Muscle layer of duodenum (tissue), 2 donors: ENCODE data around the gene TACSTD2.
"Not testable (repeated sequence)": the region's sequence is repeated elsewhere in the genome, so short reads cannot be mapped to it uniquely, and the experiment has no call there.

ENCODE experiments used
- H3K27ac ChIP-seq: one replicate; pipeline ENCODE4 v1.7.0; 2013; ENCODE audit warnings: mild to moderate bottlenecking, low read length
- H3K27me3 ChIP-seq: one replicate; pipeline ENCODE4 v1.7.0; 2013; ENCODE audit warnings: low read depth, mild to moderate bottlenecking, control low read depth, low read length
- H3K36me3 ChIP-seq, 2 donors: one replicate each; pipeline ENCODE4 v1.7.0; 2013; ENCODE audit warnings: low read length in 2 of 2, control low read depth in 1 of 2, mild to moderate bottlenecking in 1 of 2; ENCODE audit not compliant: insufficient read depth in 2 of 2, control insufficient read depth in 1 of 2
- H3K4me1 ChIP-seq, 2 donors: one replicate each; pipeline ENCODE4 v1.7.0; 2013; ENCODE audit warnings: low read length in 2 of 2, mild to moderate bottlenecking in 2 of 2, control low read depth in 1 of 2, moderate library complexity in 1 of 2; ENCODE audit not compliant: insufficient read depth in 2 of 2, control insufficient read depth in 1 of 2
- H3K4me3 ChIP-seq, 2 donors: one replicate each; pipeline ENCODE4 v1.7.0; 2013; ENCODE audit warnings: low read length in 2 of 2, low read depth in 1 of 2, mild to moderate bottlenecking in 1 of 2
- H3K9me3 ChIP-seq, 2 donors: one replicate each; pipeline ENCODE4 v1.7.0; 2013; ENCODE audit warnings: low read length in 2 of 2, control low read depth in 1 of 2, mild to moderate bottlenecking in 1 of 2; ENCODE audit not compliant: control insufficient read depth in 1 of 2
- donor health status: healthy.

TACSTD2 gene

GRCh38 chr1:58574816-58575215, 2.2 kb downstream of the TACSTD2 start:
- Histone ChIP-seq H3K9me3 (no peaks in the 10 kb centered on the region), H3K36me3 (no peaks in the 10 kb centered on the region), H3K27ac (no peak overlapping the region), H3K4me1 (peaks cover 0 to 13% of the 10 kb centered on the region in 2 donors), H3K4me3 (no peak overlapping the region), H3K27me3 (peaks cover 11% of the 10 kb centered on the region)

DNA sequence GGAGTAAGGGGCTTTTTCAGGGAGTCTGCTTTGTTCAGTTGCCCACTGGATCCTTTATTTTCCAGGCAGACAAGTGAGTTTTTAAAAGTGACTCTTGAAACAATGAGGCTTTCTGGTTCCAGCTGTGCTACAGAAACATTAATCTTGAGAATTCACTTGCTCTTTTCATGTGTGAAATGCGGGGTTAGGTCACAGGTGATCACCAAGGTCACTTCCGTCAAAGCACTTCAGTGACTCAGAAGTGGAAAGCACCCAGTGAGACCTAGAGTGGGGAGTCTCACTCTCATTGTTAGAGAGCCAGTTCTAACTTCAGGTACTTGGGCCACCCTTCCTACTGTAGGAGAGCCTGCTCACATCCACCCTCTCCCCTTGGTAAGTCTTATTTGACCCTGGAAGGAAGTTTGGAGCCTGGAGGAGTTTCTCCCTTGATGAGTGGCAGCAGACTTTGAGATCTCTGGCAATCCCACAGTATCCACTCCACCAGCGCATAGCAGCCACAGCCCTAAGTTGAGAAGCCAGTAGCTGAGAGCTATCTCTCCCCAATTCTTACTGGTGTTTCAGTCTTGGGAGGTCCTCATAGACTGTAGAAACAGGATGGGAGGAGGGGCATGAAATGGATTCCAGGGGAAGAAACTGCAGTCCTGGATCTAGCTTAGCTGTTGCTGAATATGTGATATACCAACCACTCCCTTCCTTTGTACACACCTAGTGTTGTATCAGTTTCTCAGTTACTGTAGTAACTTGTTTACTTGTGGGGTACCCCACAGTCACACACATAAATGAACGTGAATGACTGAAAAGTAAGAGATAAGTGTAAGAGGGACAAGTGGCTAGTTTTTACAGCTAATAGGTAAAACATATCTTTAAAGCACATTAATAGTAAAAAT, 3.1 kb downstream of the TACSTD2 start:
- no peak overlapping the region for H3K27ac ChIP-seq
- no peaks in the 10 kb centered on the region for H3K9me3 ChIP-seq
- H3K4me3 ChIP-seq = no peak overlapping the region
- H3K4me1 ChIP-seq = peaks cover 0 to 13% of the 10 kb centered on the region in 2 donors
- no peaks in the 10 kb centered on the region for H3K36me3 ChIP-seq
- peaks cover 11% of the 10 kb centered on the region for H3K27me3 ChIP-seq

GRCh38 chr1:58573138-58573537, 3.9 kb downstream of the TACSTD2 start:
- no peak overlapping the region for H3K4me3 ChIP-seq
- peaks cover 0 to 13% of the 10 kb centered on the region in 2 donors for H3K4me1 ChIP-seq
- H3K27me3 ChIP-seq = peaks cover 11% of the 10 kb centered on the region
- no peak overlapping the region for H3K27ac ChIP-seq
- H3K9me3 ChIP-seq = no peaks in the 10 kb centered on the region
- no peaks in the 10 kb centered on the region for H3K36me3 ChIP-seq

DNA sequence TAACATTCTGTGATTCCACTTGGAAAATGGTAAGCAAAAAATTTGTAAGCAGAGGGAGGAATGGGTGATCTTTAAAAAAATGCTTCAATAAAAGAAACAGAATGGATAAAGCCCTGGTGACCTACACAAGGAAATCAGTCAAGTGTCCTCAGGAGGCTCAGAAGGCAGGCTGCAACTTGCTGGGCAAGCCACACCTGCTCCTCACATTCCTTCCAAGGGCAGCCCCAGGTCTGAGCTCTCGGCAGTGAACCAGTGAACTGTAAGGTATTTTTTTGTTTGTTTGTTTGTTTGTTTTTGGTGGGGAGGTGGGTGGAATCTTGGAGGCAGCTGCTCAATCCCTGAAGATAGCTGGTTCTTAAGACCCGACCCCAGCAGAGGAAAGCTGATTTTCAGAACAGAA, 4.4 kb downstream of the TACSTD2 start:
- Histone ChIP-seq H3K36me3 (no peaks in the 10 kb centered on the region), H3K27me3 (peaks cover 11% of the 10 kb centered on the region), H3K4me1 (peaks cover 0 to 13% of the 10 kb centered on the region in 2 donors), H3K4me3 (no peak overlapping the region), H3K9me3 (no peaks in the 10 kb centered on the region), H3K27ac (no peak overlapping the region)

- no peaks in the 10 kb centered on the region for H3K36me3 ChIP-seq
- H3K9me3 ChIP-seq = no peaks in the 10 kb centered on the region
- H3K4me3 ChIP-seq = no peak overlapping the region
- H3K27ac ChIP-seq = no peak overlapping the region
- H3K4me1 ChIP-seq = peaks cover 0 to 6% of the 10 kb centered on the region in 2 donors
- peaks cover 7% of the 10 kb centered on the region for H3K27me3 ChIP-seq
These were observed 5.4 kb downstream of the TACSTD2 start for GRCh38 chr1:58571616-58572015.

- H3K27ac ChIP-seq = no peak overlapping the region
- H3K36me3 ChIP-seq = no peaks in the 10 kb centered on the region
- H3K9me3 ChIP-seq = no peaks in the 10 kb centered on the region
- no peak overlapping the region for H3K4me3 ChIP-seq
- no peaks in the 10 kb centered on the region for H3K4me1 ChIP-seq
- no peaks in the 10 kb centered on the region for H3K27me3 ChIP-seq
These were observed 6.2 kb downstream of the TACSTD2 start for GRCh38 chr1:58570817-58571216.

- no peaks in the 10 kb centered on the region for H3K27me3 ChIP-seq
- H3K36me3 ChIP-seq = no peaks in the 10 kb centered on the region
- no peak overlapping the region for H3K27ac ChIP-seq
- no peaks in the 10 kb centered on the region for H3K4me1 ChIP-seq
- no peak overlapping the region for H3K4me3 ChIP-seq
- H3K9me3 ChIP-seq = no peaks in the 10 kb centered on the region
These were observed 7.0 kb downstream of the TACSTD2 start for GRCh38 chr1:58570094-58570493.

DNA sequence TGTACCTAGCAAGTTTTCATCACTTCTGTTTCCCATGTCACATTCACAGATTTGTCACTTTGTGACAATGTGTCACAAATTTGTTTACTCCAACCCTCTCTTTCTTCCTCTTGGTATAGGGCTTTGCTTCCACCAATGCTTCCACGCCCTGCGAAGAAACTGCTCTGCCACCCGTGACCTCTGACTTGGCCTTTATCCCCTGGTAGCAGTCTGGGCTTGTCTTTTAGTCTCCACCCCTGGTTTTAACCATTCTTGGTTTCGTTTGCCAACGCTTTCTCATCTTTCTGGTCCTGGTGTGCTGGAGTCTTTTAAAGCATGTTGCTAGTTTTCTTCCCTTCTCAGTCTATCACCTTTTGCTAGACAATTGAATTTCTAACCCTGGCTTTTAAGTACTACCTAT, 8.1 kb downstream of the TACSTD2 start:
- H3K27me3 ChIP-seq = no peaks in the 10 kb centered on the region
- no peak overlapping the region for H3K27ac ChIP-seq
- no peak overlapping the region for H3K4me3 ChIP-seq
- H3K4me1 ChIP-seq = no peaks in the 10 kb centered on the region
- H3K9me3 ChIP-seq = no peaks in the 10 kb centered on the region
- no peaks in the 10 kb centered on the region for H3K36me3 ChIP-seq

GRCh38 chr1:58568271-58568860, 8.7 kb downstream of the TACSTD2 start:
- H3K27me3 ChIP-seq = no peaks in the 10 kb centered on the region
- no peaks in the 10 kb centered on the region for H3K9me3 ChIP-seq
- H3K4me1 ChIP-seq = no peaks in the 10 kb centered on the region
- H3K4me3 ChIP-seq = no peak overlapping the region
- no peak overlapping the region for H3K27ac ChIP-seq
- no peaks in the 10 kb centered on the region for H3K36me3 ChIP-seq

GRCh38 chr1:58566339-58566738, 10.7 kb downstream of the TACSTD2 start:
- Histone ChIP-seq H3K4me1 (no peaks in the 10 kb centered on the region), H3K27me3 (no peaks in the 10 kb centered on the region), H3K4me3 (no peak overlapping the region), H3K9me3 (no peaks in the 10 kb centered on the region), H3K36me3 (no peaks in the 10 kb centered on the region), H3K27ac (no peak overlapping the region)

DNA sequence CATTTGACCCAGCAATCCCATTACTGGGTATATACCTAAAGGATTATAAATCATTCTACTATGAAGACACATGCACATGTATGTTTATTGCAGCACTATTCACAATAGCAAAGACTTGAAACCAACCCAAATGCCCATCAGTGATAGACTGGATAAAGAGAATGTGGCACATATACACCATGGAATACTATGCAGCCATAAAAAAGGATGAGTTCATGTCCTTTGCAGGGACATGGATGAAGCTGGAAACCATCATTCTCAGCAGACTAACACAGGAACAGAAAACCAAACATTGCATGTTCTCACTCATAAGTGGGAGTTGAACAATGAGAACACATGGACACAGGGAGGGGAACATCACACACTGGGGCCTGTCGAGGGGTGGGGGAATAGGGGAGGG, 13.3 kb downstream of the TACSTD2 start:
- H3K9me3 ChIP-seq, H3K27ac ChIP-seq, H3K4me1 ChIP-seq, H3K36me3 ChIP-seq, H3K27me3 ChIP-seq, H3K4me3 ChIP-seq: not testable (repeated sequence)
